HG03378 (cell line): ENCODE data around the gene SHISA4.
"Not testable (repeated sequence)": the region's sequence is repeated elsewhere in the genome, so short reads cannot be mapped to it uniquely, and the experiment has no call there.

Experiments
- ATAC-seq: cut with Tn5 transposase; IDR thresholded peaks from one replicate; pipeline ENCODE4 v1.9.1; 2021; ENCODE audit warnings: mild to moderate bottlenecking, moderate library complexity; ENCODE audit not compliant: unreplicated experiment

Gene SHISA4, protein sequence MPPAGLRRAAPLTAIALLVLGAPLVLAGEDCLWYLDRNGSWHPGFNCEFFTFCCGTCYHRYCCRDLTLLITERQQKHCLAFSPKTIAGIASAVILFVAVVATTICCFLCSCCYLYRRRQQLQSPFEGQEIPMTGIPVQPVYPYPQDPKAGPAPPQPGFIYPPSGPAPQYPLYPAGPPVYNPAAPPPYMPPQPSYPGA

GRCh38 chr1:201888282-201889089 lies at the start of gene SHISA4:
Gene SHISA4, plus strand, starts transcription at chr1:201888898. Its CDS starts 97 bp downstream, at chr1:201888995.
- ATAC-seq, result no peak

GRCh38 chr1:201839089-201839488 lies 49.6 kb upstream of the SHISA4 start:
- ATAC-seq, result not testable (repeated sequence)

- ATAC-seq, result no peak
These were observed 48.6 kb upstream of the SHISA4 start for GRCh38 chr1:201840055-201840454.

DNA sequence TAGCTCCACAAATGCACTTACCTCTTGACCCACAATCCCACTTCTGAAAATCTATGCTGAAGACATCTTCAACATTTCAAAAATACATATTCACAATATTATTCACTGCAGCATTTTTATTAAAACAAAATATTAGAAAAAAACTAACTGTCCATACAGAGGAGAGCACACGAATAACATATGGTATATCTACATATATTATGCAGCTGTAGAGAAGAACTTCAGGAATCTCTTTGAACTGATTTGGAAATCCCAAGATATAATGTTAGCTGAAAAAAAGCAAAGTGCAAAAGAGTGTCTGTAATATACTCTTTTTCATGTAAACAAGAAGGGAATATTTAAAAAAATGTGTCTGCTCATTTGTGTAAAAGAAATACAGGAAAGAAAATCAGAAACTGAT lies 48.2 kb upstream of the SHISA4 start:
- ATAC-seq, result no peak

- no peak for ATAC-seq
These were observed 47.3 kb upstream of the SHISA4 start for GRCh38 chr1:201841265-201841912.

DNA sequence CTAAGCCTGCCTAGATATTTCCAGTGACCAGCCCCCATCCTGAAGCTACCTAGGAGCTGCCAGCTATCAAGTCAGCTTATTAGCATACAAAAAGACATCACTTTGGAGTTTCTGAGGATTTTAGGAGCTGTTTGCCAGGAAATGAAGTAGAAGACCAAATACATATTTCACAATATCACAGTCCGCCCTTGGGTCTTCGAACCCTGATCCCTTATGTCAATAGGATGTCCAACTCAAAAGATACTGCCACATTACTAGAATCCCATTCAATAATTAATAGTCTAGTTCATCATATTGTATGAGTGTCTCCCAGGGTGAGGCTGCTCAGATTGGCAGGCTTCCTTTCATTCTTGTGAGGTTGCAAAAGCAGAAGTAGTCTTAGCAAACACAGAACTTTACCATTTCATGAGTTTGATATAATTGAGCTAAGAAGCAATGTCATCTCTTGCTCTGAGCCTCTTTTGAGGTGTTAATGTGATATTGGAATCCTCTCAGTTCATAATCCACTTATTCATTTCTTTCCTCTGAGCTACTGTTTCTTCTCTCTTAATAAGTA lies 46.1 kb upstream of the SHISA4 start:
- no peak for ATAC-seq

DNA sequence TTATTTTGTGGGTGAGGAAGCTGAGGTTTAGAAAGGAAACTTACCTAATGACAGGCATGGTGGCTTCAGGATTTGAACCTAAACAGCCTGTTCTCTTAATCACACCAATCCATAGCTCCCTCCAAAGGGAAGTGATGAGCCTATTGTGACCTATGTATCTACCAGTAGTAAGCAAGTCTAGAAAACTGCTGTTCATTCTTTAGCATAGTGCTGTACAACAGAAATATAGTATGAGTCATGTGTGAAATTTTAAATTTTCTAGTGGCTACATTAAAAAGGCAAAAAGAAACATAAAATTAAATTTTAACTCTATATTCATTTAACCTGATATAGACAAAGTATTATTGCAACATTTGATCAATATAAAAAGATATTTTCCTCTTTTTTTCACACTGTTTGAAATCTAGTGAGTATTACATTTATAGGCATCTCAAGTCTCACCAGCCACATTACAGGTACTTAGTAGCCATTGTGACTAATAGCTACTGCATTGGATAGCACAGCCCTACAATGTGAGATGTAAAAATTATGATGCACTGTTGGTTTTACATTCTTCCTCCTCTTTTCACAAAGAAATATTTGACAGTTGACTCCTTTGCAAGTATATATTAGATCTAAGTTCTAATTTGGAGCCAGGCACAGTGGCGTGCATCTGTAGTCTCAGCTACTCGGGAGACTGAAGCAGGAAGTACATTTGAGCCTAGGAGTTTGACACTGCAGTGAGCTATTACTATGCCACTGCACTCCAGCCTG lies 43.2 kb upstream of the SHISA4 start:
- no peak for ATAC-seq

DNA sequence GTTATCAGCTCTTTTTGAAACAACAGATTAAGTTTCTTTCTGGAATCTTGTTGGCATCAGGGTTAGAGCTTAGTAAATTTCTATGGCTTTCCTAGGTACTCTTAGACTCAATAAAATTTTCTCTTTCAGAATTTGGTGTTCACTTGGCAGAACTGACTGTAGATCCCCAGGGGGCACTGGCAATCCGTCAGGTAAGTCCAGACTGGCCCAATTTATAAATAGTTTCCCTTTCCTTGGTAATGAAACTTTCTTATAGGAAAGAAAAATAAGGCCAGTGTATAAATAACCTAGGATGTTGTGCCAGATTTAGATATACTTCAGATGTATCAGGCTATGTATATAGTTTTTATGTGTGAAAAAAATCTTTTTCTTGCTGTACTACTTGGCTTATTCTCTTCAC lies 41.5 kb upstream of the SHISA4 start:
- ATAC-seq, result no peak

DNA sequence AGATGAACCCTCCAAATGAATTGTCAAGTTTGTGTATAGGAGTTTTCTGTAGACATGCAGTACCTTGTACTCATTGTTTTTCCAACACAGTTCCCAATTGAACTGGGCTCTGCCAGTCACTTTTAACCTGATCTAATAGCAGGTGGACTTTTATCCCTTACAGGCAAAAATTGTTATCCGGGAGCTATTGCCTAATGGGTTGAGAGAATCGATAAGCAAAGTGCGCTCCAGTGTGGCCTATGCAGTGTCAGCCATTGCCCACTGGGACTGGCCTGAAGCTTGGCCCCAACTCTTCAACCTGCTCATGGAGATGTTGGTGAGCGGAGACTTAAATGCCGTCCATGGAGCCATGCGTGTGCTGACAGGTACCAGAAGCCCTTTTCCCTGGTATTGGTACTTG lies 40.5 kb upstream of the SHISA4 start:
- ATAC-seq, result no peak

- ATAC-seq, result no peak
These were observed 39.2 kb upstream of the SHISA4 start for GRCh38 chr1:201849372-201850052.

DNA sequence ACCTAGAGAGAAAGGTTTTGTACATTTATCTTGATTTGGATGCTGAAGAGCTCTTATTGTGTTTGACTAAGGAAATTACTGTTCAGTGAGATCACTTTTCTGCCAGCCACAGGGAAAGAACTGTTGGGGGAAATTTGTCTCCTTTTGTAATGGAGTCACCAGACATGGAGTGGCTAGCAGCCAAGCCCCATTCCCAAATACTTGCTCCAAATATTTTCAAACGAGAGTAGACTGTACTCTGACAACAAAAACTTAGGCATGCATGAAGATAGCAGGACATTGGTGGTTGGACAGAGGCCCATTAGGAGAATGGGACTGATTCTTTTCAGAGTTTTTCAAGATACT lies 38.7 kb upstream of the SHISA4 start:
- no peak for ATAC-seq

GRCh38 chr1:201851949-201852348 lies 36.7 kb upstream of the SHISA4 start:
- no peak for ATAC-seq

- ATAC-seq, result not testable (repeated sequence)
These were observed 32.0 kb upstream of the SHISA4 start for GRCh38 chr1:201856722-201857121.

DNA sequence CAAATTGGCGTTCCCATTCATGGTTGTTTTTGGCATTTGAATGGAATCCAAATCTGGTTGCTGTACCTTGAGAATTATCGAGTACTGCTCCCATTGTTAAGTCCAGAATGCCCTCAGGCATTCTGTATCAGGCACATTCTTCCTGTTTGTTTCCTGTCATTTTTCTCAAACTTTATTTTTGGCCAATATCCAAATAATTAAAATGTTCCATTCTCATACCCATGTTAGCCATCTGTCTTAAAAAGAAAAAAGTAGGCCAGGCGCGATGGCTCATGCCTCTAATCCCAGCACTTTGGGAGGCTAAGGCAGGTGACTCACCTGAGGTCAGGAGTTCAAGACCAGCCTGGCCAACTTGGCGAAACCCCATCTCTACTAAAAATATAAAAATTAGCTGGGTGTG lies 29.3 kb upstream of the SHISA4 start:
- ATAC-seq, result no peak

DNA sequence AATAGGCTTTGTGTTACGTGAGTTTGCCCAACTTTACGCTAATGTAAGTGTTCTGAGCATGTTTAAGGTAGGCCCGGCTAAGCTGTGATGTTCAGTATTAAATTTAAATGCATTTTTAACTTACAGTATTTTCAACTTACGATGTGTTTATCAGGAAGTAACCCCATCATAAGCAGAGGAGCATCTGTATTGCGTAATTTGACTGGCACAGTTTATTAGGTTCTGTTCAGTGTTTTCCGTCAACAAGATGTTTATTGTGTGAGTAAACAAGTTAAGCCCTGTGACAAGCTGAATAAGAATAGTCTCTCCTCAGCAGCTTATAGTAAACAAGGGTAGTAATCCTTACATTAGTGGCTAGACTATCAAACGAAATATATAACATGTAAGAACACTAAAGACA lies 27.2 kb upstream of the SHISA4 start:
- ATAC-seq, result no peak

DNA sequence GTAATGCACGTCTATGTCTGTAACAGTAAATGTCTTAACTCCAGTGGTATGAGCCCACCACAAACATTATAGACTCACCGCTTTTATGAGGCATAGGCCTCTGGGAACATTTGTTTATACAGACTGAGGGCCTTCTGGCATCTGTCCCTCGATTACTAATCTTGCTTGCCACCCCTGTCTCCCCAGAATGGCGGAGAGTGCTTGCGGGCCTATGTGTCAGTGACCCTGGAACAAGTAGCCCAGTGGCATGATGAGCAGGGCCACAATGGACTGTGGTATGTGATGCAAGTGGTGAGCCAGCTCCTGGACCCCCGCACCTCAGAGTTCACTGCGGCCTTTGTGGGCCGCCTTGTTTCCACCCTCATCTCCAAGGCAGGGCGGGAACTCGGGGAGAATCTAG lies 18.3 kb upstream of the SHISA4 start:
- ATAC-seq, result no peak

GRCh38 chr1:201874672-201875071 lies 14.0 kb upstream of the SHISA4 start:
- no peak for ATAC-seq

DNA sequence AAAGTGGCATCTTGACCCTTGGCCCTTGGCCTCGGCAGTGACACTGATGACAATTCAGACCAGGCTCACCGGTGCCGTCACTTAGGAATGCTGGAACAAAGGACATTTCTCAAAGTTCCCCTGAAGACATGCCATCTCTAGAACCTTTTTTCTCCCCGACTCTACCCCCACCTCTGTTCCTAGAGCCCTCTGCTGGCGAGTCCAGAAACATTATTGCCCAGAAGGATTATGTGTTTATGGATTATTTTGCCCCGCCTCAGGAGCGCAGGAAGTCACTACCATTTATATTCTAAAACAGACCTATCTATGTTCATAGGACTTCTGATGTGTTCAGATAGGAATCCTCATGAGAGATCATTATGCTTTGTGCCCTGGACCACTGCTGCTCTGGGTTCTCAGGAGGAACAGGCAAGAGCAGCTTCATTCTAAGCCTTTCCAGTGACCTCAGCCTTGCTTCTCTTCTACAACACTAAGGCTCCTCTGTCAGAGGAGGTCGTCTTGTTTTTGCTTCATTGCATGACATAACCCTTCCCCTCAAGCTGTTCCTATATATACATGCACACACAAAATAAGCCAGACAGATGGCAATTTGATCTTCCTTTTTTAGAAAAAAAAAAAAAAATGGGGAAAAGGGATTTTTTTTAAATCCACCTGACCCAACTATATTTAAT lies 12.4 kb upstream of the SHISA4 start:
- ATAC-seq, result no peak

GRCh38 chr1:201877877-201878401 lies 10.8 kb upstream of the SHISA4 start:
- ATAC-seq, result no peak
